Ovary (tissue), 3 donors: ENCODE results near the gene ACADS.

Experiments used
- CTCF ChIP-seq, 3 donors: fragments of 450-650 bp in 2 of 3; fragments of 200-600 bp in 1 of 3; IDR thresholded peaks; one replicate each; pipeline versions ENCODE4 v1.5.1 to v1.8.0; 2016 to 2022; ENCODE audit warnings: antibody characterized with exemption in 3 of 3, mild to moderate bottlenecking in 1 of 3
- POLR2A ChIP-seq: fragments of 450-650 bp; IDR thresholded peaks from one replicate; pipeline ENCODE4 v1.6.1; 2017; ENCODE audit warnings: antibody characterized with exemption, mild to moderate bottlenecking, moderate library complexity
- donor health status: DM: no; HTN: no; CAD: no.

DNA sequence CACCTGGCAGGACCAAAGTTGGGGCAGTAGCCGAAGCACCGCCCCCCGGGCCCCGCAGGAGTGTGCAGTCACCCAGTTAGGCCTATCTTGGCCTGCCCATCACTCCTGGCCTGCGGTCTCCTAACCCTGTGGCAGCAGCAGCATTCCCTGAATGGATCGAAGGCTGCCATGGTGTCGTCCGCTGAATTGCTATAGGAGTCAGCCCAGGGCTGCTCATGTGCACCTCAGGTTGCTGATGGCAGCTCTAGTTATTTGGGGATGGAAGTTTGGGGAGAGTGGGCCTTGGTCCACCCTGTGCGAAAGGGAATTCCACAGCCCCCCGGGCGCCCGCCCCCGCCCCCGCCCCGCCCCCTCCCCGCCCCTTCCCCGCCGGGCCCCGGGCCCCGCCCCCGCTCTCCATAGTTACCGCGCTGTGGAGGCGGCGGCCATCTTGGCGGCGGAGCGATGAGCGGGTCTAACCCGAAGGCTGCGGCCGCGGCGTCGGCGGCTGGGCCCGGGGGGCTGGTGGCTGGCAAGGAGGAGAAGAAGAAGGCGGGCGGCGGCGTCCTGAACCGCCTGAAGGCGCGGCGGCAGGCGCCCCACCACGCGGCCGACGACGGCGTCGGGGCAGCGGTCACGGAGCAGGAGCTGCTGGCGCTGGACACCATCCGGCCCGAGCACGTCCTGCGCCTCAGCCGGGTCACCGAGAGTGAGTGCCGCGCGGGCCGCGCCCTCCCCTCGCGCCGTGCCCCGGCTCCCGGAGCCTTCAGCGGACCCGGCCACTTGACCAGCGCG lies 15.4 kb upstream of the ACADS start, which contains the start of gene UNC119B:
- peak; percentile 53 for TF ChIP-seq POLR2A
- TF ChIP-seq CTCF (IDR thresholded peaks at IDR 0.05): peak in 1 of 3 donors; percentile 6
